Measurements from ENCODE around the gene TDRD7. TPM values are rescaled to one million over a fixed set of nuclear protein-coding genes. Genes with fewer than 3 reads are reported as not detected.

Gene TDRD7
- total and polyA plus RNA-seq, 9 of the 15 experiments (the other 6 are each of a cell fraction or from before 2014, with no cell fraction given), result 2.2 to 7.7 (median 5.2) TPM

DNA sequence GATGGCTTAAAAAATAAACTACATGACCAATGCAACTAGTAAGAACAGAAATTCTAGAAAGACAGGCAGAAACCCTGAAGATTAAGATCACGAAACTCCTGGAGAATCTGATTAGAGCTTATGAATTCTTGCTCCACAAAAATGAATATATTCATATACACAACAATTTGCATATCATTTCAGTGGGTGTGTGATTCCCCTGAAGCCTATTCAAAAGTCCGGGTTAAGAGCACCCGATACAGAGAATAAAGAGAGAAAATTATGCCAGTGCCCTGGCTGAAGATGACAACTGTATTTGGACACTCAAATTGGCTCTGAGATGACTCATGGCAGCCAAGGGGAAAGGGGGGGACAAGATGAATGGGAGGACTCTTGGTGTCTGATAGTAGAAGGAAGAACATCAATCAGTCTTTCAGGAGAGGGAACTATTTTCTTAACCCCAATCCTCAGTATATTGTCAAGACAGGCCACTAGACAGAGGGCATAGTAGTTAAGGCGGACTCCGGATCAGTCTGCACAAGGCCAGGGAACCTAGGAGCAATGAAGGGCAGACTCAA, 95.6 kb downstream of the TDRD7 start (continued):
- TF ChIP-seq KDM2B (CRISPR knock-in tag; IDR thresholded peaks at IDR 0.05), result no peak
- no peak for TF ChIP-seq SMARCB1 (IDR thresholded peaks at IDR 0.05; ENCODE audit: insufficient read length, low read depth)
- peak; percentile 94 for TF ChIP-seq JUND (IDR thresholded peaks at IDR 0.05; ENCODE audit: borderline replicate concordance, low read depth, low read length)
- TF ChIP-seq JUND (tag; IDR thresholded peaks at IDR 0.05; ENCODE audit: borderline replicate concordance, low read depth, low read length), result peak; percentile 90
- TF ChIP-seq POLR2H (tag; IDR thresholded peaks at IDR 0.05; ENCODE audit: low read depth), result no peak
- 0 out of 2 replicates have a peak, but pooled peaks have one; percentile 46 for TF ChIP-seq EHMT2 (IDR thresholded peaks at IDR 0.05)
- TF ChIP-seq OTX1 (CRISPR knock-in tag; IDR thresholded peaks at IDR 0.05), result no peak
- peak; percentile 36; the same call in 1 of the 2 replicates for TF ChIP-seq ZNF24 (IDR thresholded peaks at IDR 0.05)
- TF ChIP-seq, protein P1, sequence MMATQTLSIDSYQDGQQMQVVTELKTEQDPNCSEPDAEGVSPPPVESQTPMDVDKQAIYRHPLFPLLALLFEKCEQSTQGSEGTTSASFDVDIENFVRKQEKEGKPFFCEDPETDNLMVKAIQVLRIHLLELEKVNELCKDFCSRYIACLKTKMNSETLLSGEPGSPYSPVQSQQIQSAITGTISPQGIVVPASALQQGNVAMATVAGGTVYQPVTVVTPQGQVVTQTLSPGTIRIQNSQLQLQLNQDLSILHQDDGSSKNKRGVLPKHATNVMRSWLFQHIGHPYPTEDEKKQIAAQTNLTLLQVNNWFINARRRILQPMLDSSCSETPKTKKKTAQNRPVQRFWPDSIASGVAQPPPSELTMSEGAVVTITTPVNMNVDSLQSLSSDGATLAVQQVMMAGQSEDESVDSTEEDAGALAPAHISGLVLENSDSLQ (IDR thresholded peaks at IDR 0.05), result peak; percentile 70
- TF ChIP-seq, protein P2, sequence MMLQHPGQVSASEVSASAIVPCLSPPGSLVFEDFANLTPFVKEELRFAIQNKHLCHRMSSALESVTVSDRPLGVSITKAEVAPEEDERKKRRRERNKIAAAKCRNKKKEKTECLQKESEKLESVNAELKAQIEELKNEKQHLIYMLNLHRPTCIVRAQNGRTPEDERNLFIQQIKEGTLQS (IDR thresholded peaks at IDR 0.05), result peak; percentile 85
- TF ChIP-seq, protein P2 (CRISPR knock-in tag; conservative IDR thresholded peaks at IDR 0.05), result no peak
- TF ChIP-seq MEIS2 (IDR thresholded peaks at IDR 0.05; ENCODE audit: partially characterized antibody), result peak; percentile 92
- TF ChIP-seq, protein P3, sequence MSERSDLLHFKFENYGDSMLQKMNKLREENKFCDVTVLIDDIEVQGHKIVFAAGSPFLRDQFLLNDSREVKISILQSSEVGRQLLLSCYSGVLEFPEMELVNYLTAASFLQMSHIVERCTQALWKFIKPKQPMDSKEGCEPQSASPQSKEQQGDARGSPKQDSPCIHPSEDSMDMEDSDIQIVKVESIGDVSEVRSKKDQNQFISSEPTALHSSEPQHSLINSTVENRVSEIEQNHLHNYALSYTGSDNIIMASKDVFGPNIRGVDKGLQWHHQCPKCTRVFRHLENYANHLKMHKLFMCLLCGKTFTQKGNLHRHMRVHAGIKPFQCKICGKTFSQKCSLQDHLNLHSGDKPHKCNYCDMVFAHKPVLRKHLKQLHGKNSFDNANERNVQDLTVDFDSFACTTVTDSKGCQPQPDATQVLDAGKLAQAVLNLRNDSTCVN (CRISPR knock-in tag; IDR thresholded peaks at IDR 0.05), result no peak
- TF ChIP-seq, protein P4, sequence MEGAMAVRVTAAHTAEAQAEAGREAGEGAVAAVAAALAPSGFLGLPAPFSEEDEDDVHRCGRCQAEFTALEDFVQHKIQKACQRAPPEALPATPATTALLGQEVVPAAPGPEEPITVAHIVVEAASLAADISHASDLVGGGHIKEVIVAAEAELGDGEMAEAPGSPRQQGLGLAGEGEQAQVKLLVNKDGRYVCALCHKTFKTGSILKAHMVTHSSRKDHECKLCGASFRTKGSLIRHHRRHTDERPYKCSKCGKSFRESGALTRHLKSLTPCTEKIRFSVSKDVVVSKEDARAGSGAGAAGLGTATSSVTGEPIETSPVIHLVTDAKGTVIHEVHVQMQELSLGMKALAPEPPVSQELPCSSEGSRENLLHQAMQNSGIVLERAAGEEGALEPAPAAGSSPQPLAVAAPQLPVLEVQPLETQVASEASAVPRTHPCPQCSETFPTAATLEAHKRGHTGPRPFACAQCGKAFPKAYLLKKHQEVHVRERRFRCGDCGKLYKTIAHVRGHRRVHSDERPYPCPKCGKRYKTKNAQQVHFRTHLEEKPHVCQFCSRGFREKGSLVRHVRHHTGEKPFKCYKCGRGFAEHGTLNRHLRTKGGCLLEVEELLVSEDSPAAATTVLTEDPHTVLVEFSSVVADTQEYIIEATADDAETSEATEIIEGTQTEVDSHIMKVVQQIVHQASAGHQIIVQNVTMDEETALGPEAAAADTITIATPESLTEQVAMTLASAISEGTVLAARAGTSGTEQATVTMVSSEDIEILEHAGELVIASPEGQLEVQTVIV (CRISPR knock-in tag; IDR thresholded peaks at IDR 0.05; ENCODE audit: borderline replicate concordance), result no peak
- no peak for TF ChIP-seq SMAD4 (CRISPR knock-in tag; conservative IDR thresholded peaks at IDR 0.05)
- TF ChIP-seq POLR2AphosphoS5 (IDR thresholded peaks at IDR 0.05; ENCODE audit: control insufficient read depth, insufficient read depth, low read depth, low read length), result peak; percentile 34; the same call in 1 of the 2 replicates
- TF ChIP-seq KAT7 (CRISPR knock-in tag; IDR thresholded peaks at IDR 0.05; ENCODE audit: borderline replicate concordance), result no peak
- TF ChIP-seq, protein P5, sequence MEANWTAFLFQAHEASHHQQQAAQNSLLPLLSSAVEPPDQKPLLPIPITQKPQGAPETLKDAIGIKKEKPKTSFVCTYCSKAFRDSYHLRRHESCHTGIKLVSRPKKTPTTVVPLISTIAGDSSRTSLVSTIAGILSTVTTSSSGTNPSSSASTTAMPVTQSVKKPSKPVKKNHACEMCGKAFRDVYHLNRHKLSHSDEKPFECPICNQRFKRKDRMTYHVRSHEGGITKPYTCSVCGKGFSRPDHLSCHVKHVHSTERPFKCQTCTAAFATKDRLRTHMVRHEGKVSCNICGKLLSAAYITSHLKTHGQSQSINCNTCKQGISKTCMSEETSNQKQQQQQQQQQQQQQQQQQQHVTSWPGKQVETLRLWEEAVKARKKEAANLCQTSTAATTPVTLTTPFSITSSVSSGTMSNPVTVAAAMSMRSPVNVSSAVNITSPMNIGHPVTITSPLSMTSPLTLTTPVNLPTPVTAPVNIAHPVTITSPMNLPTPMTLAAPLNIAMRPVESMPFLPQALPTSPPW (CRISPR knock-in tag; IDR thresholded peaks at IDR 0.05), result peak; percentile 94
- TF ChIP-seq FOS (IDR thresholded peaks at IDR 0.05; ENCODE audit: extremely low read depth, insufficient read length), result peak; percentile 39
- TF ChIP-seq ZNF253 (CRISPR knock-in tag; conservative IDR thresholded peaks at IDR 0.05), result no peak
- TF ChIP-seq, protein P6, sequence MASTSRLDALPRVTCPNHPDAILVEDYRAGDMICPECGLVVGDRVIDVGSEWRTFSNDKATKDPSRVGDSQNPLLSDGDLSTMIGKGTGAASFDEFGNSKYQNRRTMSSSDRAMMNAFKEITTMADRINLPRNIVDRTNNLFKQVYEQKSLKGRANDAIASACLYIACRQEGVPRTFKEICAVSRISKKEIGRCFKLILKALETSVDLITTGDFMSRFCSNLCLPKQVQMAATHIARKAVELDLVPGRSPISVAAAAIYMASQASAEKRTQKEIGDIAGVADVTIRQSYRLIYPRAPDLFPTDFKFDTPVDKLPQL (IDR thresholded peaks at IDR 0.05; ENCODE audit: extremely low read depth, insufficient read length), result no peak

Data from K562 (cell line).